IPS DF 4.7 (cell line): ENCODE data around the gene COLEC12.

Experiments
- DNase-seq: peaks from one replicate; pipeline ENCODE4 v3.0.0-alpha.2; 2013; ENCODE audit warnings: low spot score; ENCODE audit errors: extremely low read depth

Gene COLEC12

GRCh38 chr18:362311-363290, 137.9 kb downstream of the COLEC12 start:
- no peak for DNase-seq

- no peak for DNase-seq
Measured at GRCh38 chr18:361941-362310, 138.6 kb downstream of the COLEC12 start.

GRCh38 chr18:361100-361732, 139.3 kb downstream of the COLEC12 start:
- DNase-seq, result no peak

- no peak for DNase-seq
Measured at GRCh38 chr18:360676-361075, 139.8 kb downstream of the COLEC12 start.

- DNase-seq, result no peak
Measured at GRCh38 chr18:356778-357177, 143.7 kb downstream of the COLEC12 start.

GRCh38 chr18:355678-356077, 144.8 kb downstream of the COLEC12 start:
- no peak for DNase-seq

- DNase-seq, result no peak
Measured at GRCh38 chr18:354471-354870, 146.0 kb downstream of the COLEC12 start.

- no peak for DNase-seq
Measured at GRCh38 chr18:354003-354402, 146.5 kb downstream of the COLEC12 start.

GRCh38 chr18:352438-352837, 148.1 kb downstream of the COLEC12 start:
- no peak for DNase-seq

- no peak for DNase-seq
Measured at GRCh38 chr18:350953-351572, 149.4 kb downstream of the COLEC12 start.

- DNase-seq, result no peak
Measured at GRCh38 chr18:346600-346999, 153.9 kb downstream of the COLEC12 start.

- no peak for DNase-seq
Measured at GRCh38 chr18:341102-341501, 159.4 kb downstream of the COLEC12 start.

- no peak for DNase-seq
Measured at GRCh38 chr18:340044-340443, 160.5 kb downstream of the COLEC12 start.

- DNase-seq, result no peak
Measured at GRCh38 chr18:339200-339599, 161.3 kb downstream of the COLEC12 start.

- DNase-seq, result no peak
Measured at GRCh38 chr18:336713-337112, 163.8 kb downstream of the COLEC12 start.

GRCh38 chr18:335733-336132, 164.8 kb downstream of the COLEC12 start:
- no peak for DNase-seq

- DNase-seq, result no peak
Measured at GRCh38 chr18:334575-335132, 165.8 kb downstream of the COLEC12 start.

GRCh38 chr18:332721-333510, 167.6 kb downstream of the COLEC12 start:
- no peak for DNase-seq

GRCh38 chr18:332007-332406, 168.5 kb downstream of the COLEC12 start:
- no peak for DNase-seq

- no peak for DNase-seq
Measured at GRCh38 chr18:331221-331821, 169.2 kb downstream of the COLEC12 start.

GRCh38 chr18:328928-329327, 171.6 kb downstream of the COLEC12 start:
- no peak for DNase-seq
